ENCODE data around the gene ERGIC1. TPM values are rescaled to one million over a fixed set of nuclear protein-coding genes. Genes with fewer than 3 reads are reported as not detected.

Gene ERGIC1
- total and polyA plus RNA-seq, 2 of the 13 experiments (the other 11 are each of a cell fraction or from before 2014, with no cell fraction given), result 78.5 to 184 TPM

DNA sequence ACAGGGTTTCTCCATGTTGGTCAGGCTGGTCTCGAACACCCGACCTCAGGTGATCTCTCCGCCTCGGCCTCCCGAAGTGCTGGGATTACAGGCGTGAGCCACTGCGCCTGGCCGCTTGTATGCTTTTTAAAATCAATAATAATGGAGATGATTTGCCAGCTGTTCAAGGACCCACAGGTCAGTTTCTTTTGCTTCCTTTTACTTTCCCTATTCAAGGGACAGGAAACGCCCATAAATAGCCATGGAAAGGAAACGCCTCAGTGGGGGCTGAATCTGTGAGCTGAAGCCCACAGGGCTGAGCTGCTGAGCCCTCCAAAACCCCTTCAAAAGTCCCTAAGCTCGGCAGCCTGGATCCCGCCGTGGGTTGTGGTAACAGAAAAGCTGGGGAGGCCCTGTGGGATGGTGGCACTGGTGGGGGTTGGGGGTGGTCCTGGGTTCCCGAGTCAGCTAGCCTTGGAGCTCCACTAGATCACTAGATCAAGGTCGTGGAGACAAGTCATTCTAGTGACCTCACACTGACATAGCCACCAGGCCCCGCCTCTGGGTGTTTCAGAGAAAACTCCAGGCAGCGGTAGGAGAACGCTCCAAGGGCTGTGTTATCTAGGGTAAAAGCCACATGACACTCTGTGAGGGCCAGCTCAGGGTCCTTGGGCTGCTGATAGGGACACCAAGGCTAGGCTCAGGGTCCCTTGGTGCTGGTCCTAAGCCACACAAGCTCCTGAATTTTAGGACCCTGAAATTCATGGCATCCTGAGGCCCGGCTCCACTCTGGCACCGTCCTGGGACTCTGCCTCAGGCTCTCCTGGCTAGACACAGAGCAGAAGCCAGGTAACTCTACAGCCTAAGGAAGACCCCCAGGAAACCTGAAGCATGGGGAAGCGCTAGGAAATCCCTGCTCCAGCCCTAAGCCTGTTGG, 45.0 kb upstream of the ERGIC1 start (continued):
- TF ChIP-seq, protein P1, sequence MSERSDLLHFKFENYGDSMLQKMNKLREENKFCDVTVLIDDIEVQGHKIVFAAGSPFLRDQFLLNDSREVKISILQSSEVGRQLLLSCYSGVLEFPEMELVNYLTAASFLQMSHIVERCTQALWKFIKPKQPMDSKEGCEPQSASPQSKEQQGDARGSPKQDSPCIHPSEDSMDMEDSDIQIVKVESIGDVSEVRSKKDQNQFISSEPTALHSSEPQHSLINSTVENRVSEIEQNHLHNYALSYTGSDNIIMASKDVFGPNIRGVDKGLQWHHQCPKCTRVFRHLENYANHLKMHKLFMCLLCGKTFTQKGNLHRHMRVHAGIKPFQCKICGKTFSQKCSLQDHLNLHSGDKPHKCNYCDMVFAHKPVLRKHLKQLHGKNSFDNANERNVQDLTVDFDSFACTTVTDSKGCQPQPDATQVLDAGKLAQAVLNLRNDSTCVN (CRISPR knock-in tag; IDR thresholded peaks at IDR 0.05; ENCODE audit: borderline replicate concordance), result no peak
- TF ChIP-seq RNF2 (conservative IDR thresholded peaks at IDR 0.05; ENCODE audit: low read depth) (no peak), ZNF678 (CRISPR knock-in tag; IDR thresholded peaks at IDR 0.05) (no peak), ARNTL (CRISPR knock-in tag; IDR thresholded peaks at IDR 0.05) (no peak), ZNF367 (CRISPR knock-in tag; IDR thresholded peaks at IDR 0.05; ENCODE audit: borderline replicate concordance) (no peak), ZNF432 (CRISPR knock-in tag; IDR thresholded peaks at IDR 0.05; ENCODE audit: borderline replicate concordance) (no peak), SOX6 (IDR thresholded peaks at IDR 0.05) (no peak), SOX6 (CRISPR knock-in tag; IDR thresholded peaks at IDR 0.05) (peak; percentile 64), ARID2 (CRISPR knock-in tag; IDR thresholded peaks at IDR 0.05; ENCODE audit: borderline replicate concordance) (no peak), ZNF615 (CRISPR knock-in tag; IDR thresholded peaks at IDR 0.05; ENCODE audit: borderline replicate concordance) (no peak), ZNF703 (CRISPR knock-in tag; IDR thresholded peaks at IDR 0.05; ENCODE audit: borderline replicate concordance) (no peak), ZSCAN9 (CRISPR knock-in tag; IDR thresholded peaks at IDR 0.05; ENCODE audit: borderline replicate concordance) (no peak; the same call in 1 of the 2 replicates), ZNF75D (CRISPR knock-in tag; IDR thresholded peaks at IDR 0.05; ENCODE audit: borderline replicate concordance) (no peak), NKX3-1 (CRISPR knock-in tag; IDR thresholded peaks at IDR 0.05) (no peak), HOXA5 (CRISPR knock-in tag; IDR thresholded peaks at IDR 0.05) (no peak), NCOR1 (IDR thresholded peaks at IDR 0.05; ENCODE audit: borderline replicate concordance, low read length) (peak; percentile 79; the same call in 1 of the 2 replicates), SRSF9 (IDR thresholded peaks at IDR 0.05; ENCODE audit: borderline replicate concordance, insufficient read depth, low read depth, low read length, poor library complexity, severe bottlenecking) (no peak), ARNT2 (CRISPR knock-in tag; IDR thresholded peaks at IDR 0.05; ENCODE audit: low read depth) (no peak)
- TF ChIP-seq, protein P2, sequence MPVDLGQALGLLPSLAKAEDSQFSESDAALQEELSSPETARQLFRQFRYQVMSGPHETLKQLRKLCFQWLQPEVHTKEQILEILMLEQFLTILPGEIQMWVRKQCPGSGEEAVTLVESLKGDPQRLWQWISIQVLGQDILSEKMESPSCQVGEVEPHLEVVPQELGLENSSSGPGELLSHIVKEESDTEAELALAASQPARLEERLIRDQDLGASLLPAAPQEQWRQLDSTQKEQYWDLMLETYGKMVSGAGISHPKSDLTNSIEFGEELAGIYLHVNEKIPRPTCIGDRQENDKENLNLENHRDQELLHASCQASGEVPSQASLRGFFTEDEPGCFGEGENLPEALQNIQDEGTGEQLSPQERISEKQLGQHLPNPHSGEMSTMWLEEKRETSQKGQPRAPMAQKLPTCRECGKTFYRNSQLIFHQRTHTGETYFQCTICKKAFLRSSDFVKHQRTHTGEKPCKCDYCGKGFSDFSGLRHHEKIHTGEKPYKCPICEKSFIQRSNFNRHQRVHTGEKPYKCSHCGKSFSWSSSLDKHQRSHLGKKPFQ (CRISPR knock-in tag; IDR thresholded peaks at IDR 0.05; ENCODE audit: insufficient replicate concordance), result peak; percentile 64
- TF ChIP-seq, protein P3, sequence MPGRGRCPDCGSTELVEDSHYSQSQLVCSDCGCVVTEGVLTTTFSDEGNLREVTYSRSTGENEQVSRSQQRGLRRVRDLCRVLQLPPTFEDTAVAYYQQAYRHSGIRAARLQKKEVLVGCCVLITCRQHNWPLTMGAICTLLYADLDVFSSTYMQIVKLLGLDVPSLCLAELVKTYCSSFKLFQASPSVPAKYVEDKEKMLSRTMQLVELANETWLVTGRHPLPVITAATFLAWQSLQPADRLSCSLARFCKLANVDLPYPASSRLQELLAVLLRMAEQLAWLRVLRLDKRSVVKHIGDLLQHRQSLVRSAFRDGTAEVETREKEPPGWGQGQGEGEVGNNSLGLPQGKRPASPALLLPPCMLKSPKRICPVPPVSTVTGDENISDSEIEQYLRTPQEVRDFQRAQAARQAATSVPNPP (CRISPR knock-in tag; IDR thresholded peaks at IDR 0.05), result no peak
- TF ChIP-seq, protein P4, sequence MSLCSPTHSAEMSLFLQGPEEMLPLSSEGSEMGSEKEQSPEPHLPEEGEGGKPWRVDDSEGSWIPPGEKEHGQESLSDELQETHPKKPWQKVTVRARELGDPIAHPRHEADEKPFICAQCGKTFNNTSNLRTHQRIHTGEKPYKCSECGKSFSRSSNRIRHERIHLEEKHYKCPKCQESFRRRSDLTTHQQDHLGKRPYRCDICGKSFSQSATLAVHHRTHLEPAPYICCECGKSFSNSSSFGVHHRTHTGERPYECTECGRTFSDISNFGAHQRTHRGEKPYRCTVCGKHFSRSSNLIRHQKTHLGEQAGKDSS (CRISPR knock-in tag; IDR thresholded peaks at IDR 0.05; ENCODE audit: borderline replicate concordance, low read depth), result peak; percentile 7; the same call in 1 of the 2 replicates
- TF ChIP-seq, protein P5, sequence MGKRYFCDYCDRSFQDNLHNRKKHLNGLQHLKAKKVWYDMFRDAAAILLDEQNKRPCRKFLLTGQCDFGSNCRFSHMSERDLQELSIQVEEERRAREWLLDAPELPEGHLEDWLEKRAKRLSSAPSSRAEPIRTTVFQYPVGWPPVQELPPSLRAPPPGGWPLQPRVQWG (CRISPR knock-in tag; IDR thresholded peaks at IDR 0.05; ENCODE audit: borderline replicate concordance, low read depth), result no peak
